Smooth muscle cell (in vitro differentiated cells): ENCODE measurements around the gene SSR2. TPM values are rescaled to one million over a fixed set of nuclear protein-coding genes. Genes with fewer than 3 reads are reported as not detected.

Source experiments
- DNase-seq: peaks from one replicate; lab custom pipeline; 2025; ENCODE audit not compliant: unreplicated experiment; lab: John Stamatoyannopoulos, UW
- H2AFZ ChIP-seq: fragments of 200-600 bp; sonication (generic); 2 replicates; pipeline ENCODE4 v1.6.0; 2016; ENCODE audit warnings: antibody characterized with exemption, low read depth, mild to moderate bottlenecking
- H3F3A ChIP-seq: fragments of 200-600 bp; sonication (generic); 2 replicates; pipeline ENCODE4 v1.6.0; 2017; ENCODE audit warnings: antibody characterized with exemption, low read depth
- H3K27ac ChIP-seq: fragments of 200-600 bp; sonication (generic); 2 replicates; pipeline ENCODE4 v1.5.1; 2016; ENCODE audit warnings: low read depth, mild to moderate bottlenecking
- H3K27me3 ChIP-seq: fragments of 200-600 bp; sonication (generic); 2 replicates; pipeline ENCODE4 v1.6.1; 2016; ENCODE audit warnings: low read depth, mild to moderate bottlenecking
- H3K36me3 ChIP-seq: fragments of 200-600 bp; sonication (generic); 2 replicates; pipeline ENCODE4 v1.5.1; 2016; ENCODE audit warnings: low read depth
- H3K4me1 ChIP-seq: fragments of 200-600 bp; sonication (generic); 2 replicates; pipeline ENCODE4 v1.5.1; 2016; ENCODE audit warnings: low read depth
- H3K4me2 ChIP-seq: fragments of 200-600 bp; sonication (generic); 2 replicates; pipeline ENCODE4 v1.6.0; 2016; ENCODE audit warnings: mild to moderate bottlenecking
- H3K4me3 ChIP-seq: fragments of 200-600 bp; sonication (generic); 2 replicates; pipeline ENCODE4 v1.5.1; 2016; ENCODE audit warnings: mild to moderate bottlenecking
- H3K79me2 ChIP-seq: fragments of 200-600 bp; sonication (generic); 2 replicates; pipeline ENCODE4 v1.6.0; 2016; ENCODE audit warnings: low read depth, mild to moderate bottlenecking
- H3K9ac ChIP-seq: fragments of 200-600 bp; sonication (generic); 2 replicates; pipeline ENCODE4 v1.6.0; 2016; ENCODE audit warnings: low read depth
- H3K9me3 ChIP-seq: fragments of 200-600 bp; sonication (generic); replicated peaks from 2 replicates; pipeline ENCODE4 v1.5.1; 2016; ENCODE audit warnings: low read depth
- H4K20me1 ChIP-seq: fragments of 200-600 bp; sonication (generic); 2 replicates; pipeline ENCODE4 v1.6.0; 2016; ENCODE audit warnings: low read depth
- CTCF ChIP-seq: fragments of 200-600 bp; sonication (generic); IDR thresholded peaks from 2 replicates; pipeline ENCODE4 v1.5.1; 2017; ENCODE audit warnings: borderline replicate concordance, mild to moderate bottlenecking, antibody characterized with exemption; ENCODE audit not compliant: insufficient read depth, poor library complexity, severe bottlenecking
- WGBS: methylation state at CpG from one replicate; pipeline ENCODE4 v1.1.7; 2016; ENCODE audit warnings: low lambda C conversion rate; 5-methylcytosine and 5-hydroxymethylcytosine counted together
- polyA plus RNA-seq: library from polyadenylated mRNA; unstranded; fragments of >200 nt; fragmentation: Nextera tagmentation; extraction: Ambion mirVana; gene quantifications from 2 replicates; pipeline ENCODE4 v1.2.1, GENCODE V29; 2016
- total RNA-seq: library from RNA; depleted of rRNA; stranded (reverse); fragments of >200 nt; gene quantifications from 2 replicates; pipeline ENCODE4 v1.2.3, GENCODE V29; 2014

Gene SSR2
- total and polyA plus RNA-seq, 2 experiments from 2014 or later, result 447 to 457 TPM

- no peaks in the 10 kb centered on the region for H3K36me3 ChIP-seq
- no peak overlapping the region for H2AFZ ChIP-seq
- H3K9ac ChIP-seq, result no peak overlapping the region
- no peaks in the 10 kb centered on the region for H3K27me3 ChIP-seq
- no peaks in the 10 kb centered on the region for H3K9me3 ChIP-seq
- no peak overlapping the region for H3K4me2 ChIP-seq
- no peak overlapping the region for H3K27ac ChIP-seq
- H3K79me2 ChIP-seq, result no peaks in the 10 kb centered on the region
- 80% methylated on average over 4 of the region's 4 CpGs for WGBS
- DNase-seq, result no peak
- H3K4me1 ChIP-seq, result no peaks in the 10 kb centered on the region
- no peaks in the 10 kb centered on the region for H4K20me1 ChIP-seq
- TF ChIP-seq CTCF, result no peak
- H3F3A ChIP-seq, result peaks cover 2% of the 10 kb centered on the region
- H3K4me3 ChIP-seq, result no peak overlapping the region
Measured at GRCh38 chr1:156001662-156002171, 19.0 kb downstream of the SSR2 start.

- Histone ChIP-seq H3K79me2 (no peaks in the 10 kb centered on the region), H3K9me3 (no peaks in the 10 kb centered on the region), H3K27ac (no peak overlapping the region), H2AFZ (no peak overlapping the region), H3K27me3 (no peaks in the 10 kb centered on the region), H3K4me3 (no peak overlapping the region), H3F3A (no peaks in the 10 kb centered on the region), H4K20me1 (no peaks in the 10 kb centered on the region), H3K9ac (no peak overlapping the region), H3K4me1 (no peaks in the 10 kb centered on the region), H3K36me3 (no peaks in the 10 kb centered on the region), H3K4me2 (no peak overlapping the region)
- TF ChIP-seq CTCF, result no peak
- no peak for DNase-seq
- WGBS, result 82% methylated on average over 10 of the region's 10 CpGs
Measured at GRCh38 chr1:156001021-156001661, 19.6 kb downstream of the SSR2 start.

DNA sequence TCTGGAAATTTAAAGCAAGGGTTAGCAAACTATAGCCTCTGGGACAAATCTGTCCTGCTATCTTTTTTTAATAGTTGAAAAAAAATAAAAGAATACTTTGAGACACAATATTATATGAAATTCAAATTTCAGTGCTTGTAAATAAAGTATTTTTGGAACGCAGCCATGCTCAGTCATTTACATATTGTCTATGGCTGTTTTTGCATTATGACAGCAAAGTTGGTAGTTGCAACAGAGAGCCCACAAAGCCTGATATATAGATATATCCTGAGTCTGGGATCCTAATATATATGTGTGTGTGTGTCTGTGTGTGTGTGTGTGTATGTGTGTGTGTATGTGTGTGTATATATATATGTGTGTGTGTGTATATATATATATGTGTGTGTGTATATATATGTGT is 20.8 kb downstream of the SSR2 start:
- no peaks in the 10 kb centered on the region for H3K27me3 ChIP-seq
- no peaks in the 10 kb centered on the region for H3K4me1 ChIP-seq
- no peaks in the 10 kb centered on the region for H4K20me1 ChIP-seq
- no peak for TF ChIP-seq CTCF
- H3K9ac ChIP-seq, result no peak overlapping the region
- no peaks in the 10 kb centered on the region for H3K9me3 ChIP-seq
- H3K79me2 ChIP-seq, result no peaks in the 10 kb centered on the region
- H2AFZ ChIP-seq, result no peak overlapping the region
- 87% methylated on average over 1 of the region's 1 CpG for WGBS
- no peak overlapping the region for H3K4me3 ChIP-seq
- H3K27ac ChIP-seq, result no peak overlapping the region
- H3K4me2 ChIP-seq, result no peak overlapping the region
- DNase-seq, result no peak
- H3F3A ChIP-seq, result no peaks in the 10 kb centered on the region
- H3K36me3 ChIP-seq, result no peaks in the 10 kb centered on the region

- no peaks in the 10 kb centered on the region for H3F3A ChIP-seq
- no peak for DNase-seq
Measured at GRCh38 chr1:155996166-155996565, 24.6 kb downstream of the SSR2 start.

More at GRCh38 chr1:155996166-155996565, 24.6 kb downstream of the SSR2 start:
- no peak overlapping the region for H2AFZ ChIP-seq
- H3K4me2 ChIP-seq, result no peak overlapping the region
- no peak overlapping the region for H3K9ac ChIP-seq
- H3K27me3 ChIP-seq, result no peaks in the 10 kb centered on the region
- no peaks in the 10 kb centered on the region for H4K20me1 ChIP-seq
- 52% methylated on average over 2 of the region's 2 CpGs for WGBS
- no peak overlapping the region for H3K27ac ChIP-seq
- H3K36me3 ChIP-seq, result no peaks in the 10 kb centered on the region
- no peaks in the 10 kb centered on the region for H3K79me2 ChIP-seq
- H3K4me3 ChIP-seq, result no peak overlapping the region
- H3K9me3 ChIP-seq, result no peaks in the 10 kb centered on the region
- TF ChIP-seq CTCF, result no peak
- no peaks in the 10 kb centered on the region for H3K4me1 ChIP-seq
